Fibroblast of skin of right biceps (primary cell): ENCODE measurements around the gene LHX6.

Experiments
- DNase-seq: peaks from one replicate; pipeline ENCODE4 v3.0.0-alpha.2; 2013

LHX6 gene

GRCh38 chr9:122190597-122191381, 38.0 kb downstream of the LHX6 start:
- peak; percentile 42 for DNase-seq

GRCh38 chr9:122188369-122188768, 40.4 kb downstream of the LHX6 start:
- no peak for DNase-seq

GRCh38 chr9:122186777-122187470, 41.8 kb downstream of the LHX6 start:
- no peak for DNase-seq

- no peak for DNase-seq
Observed at GRCh38 chr9:122186301-122186700, 42.5 kb downstream of the LHX6 start.

- no peak for DNase-seq
Observed at GRCh38 chr9:122184551-122184950, 44.2 kb downstream of the LHX6 start.

GRCh38 chr9:122183501-122183900, 45.3 kb downstream of the LHX6 start:
- DNase-seq, result no peak

GRCh38 chr9:122180633-122181032, 48.1 kb downstream of the LHX6 start:
- DNase-seq, result peak; percentile 70

- peak; percentile 61 for DNase-seq
Observed at GRCh38 chr9:122179690-122180074, 49.1 kb downstream of the LHX6 start.

- no peak for DNase-seq
Observed at GRCh38 chr9:122179054-122179689, 49.6 kb downstream of the LHX6 start.

- DNase-seq, result no peak
Observed at GRCh38 chr9:122176916-122177315, 51.8 kb downstream of the LHX6 start.

GRCh38 chr9:122173670-122174069, 55.1 kb downstream of the LHX6 start:
- no peak for DNase-seq

- DNase-seq, result no peak
Observed at GRCh38 chr9:122172131-122172530, 56.6 kb downstream of the LHX6 start.

- DNase-seq, result peak; percentile 33
Observed at GRCh38 chr9:122168356-122168755, 60.4 kb downstream of the LHX6 start.

- no peak for DNase-seq
Observed at GRCh38 chr9:122164286-122164685, 64.5 kb downstream of the LHX6 start.

- DNase-seq, result no peak
Observed at GRCh38 chr9:122162415-122162814, 66.3 kb downstream of the LHX6 start.

- DNase-seq, result no peak
Observed at GRCh38 chr9:122159925-122160246, 68.9 kb downstream of the LHX6 start.

- DNase-seq, result peak; percentile 94
Observed at GRCh38 chr9:122159026-122159924, 69.5 kb downstream of the LHX6 start, which contains the start of the genes MORN5 and NDUFA8. Gene MORN5 (plus strand): TSS chr9:122159908. CDS start chr9:122159973, 65 bp downstream. Gene NDUFA8 (minus strand): TSS chr9:122159779. CDS start chr9:122159677, 102 bp downstream.

- DNase-seq, result peak; percentile 41
Observed at GRCh38 chr9:122158202-122158601, 70.6 kb downstream of the LHX6 start.

GRCh38 chr9:122155796-122156195, 73.0 kb downstream of the LHX6 start:
- DNase-seq, result no peak
